Tibial nerve (tissue), 4 donors: ENCODE results near the gene COL27A1.

Experiments
- CTCF ChIP-seq, 5 experiments: fragments of 200-600 bp in 3 of 5; fragments of 450-650 bp in 2 of 5; sonication (generic) in 3 of 5; IDR thresholded peaks; one replicate each; pipeline ENCODE4 v1.5.1; 2016 to 2019; ENCODE audit warnings: antibody characterized with exemption in 5 of 5, mild to moderate bottlenecking in 3 of 5, moderate library complexity in 2 of 5
- EP300 ChIP-seq, 2 donors: sonication (generic); formaldehyde crosslinking; IDR thresholded peaks; one replicate each; pipeline ENCODE4 v1.6.1; 2017; ENCODE audit warnings: antibody characterized with exemption in 2 of 2, mild to moderate bottlenecking in 1 of 2
- POLR2A ChIP-seq, 2 donors: fragments of 450-650 bp; IDR thresholded peaks; one replicate each; pipeline ENCODE4 v1.6.1; 2017; ENCODE audit warnings: antibody characterized with exemption in 2 of 2, mild to moderate bottlenecking in 2 of 2, moderate library complexity in 2 of 2

DNA sequence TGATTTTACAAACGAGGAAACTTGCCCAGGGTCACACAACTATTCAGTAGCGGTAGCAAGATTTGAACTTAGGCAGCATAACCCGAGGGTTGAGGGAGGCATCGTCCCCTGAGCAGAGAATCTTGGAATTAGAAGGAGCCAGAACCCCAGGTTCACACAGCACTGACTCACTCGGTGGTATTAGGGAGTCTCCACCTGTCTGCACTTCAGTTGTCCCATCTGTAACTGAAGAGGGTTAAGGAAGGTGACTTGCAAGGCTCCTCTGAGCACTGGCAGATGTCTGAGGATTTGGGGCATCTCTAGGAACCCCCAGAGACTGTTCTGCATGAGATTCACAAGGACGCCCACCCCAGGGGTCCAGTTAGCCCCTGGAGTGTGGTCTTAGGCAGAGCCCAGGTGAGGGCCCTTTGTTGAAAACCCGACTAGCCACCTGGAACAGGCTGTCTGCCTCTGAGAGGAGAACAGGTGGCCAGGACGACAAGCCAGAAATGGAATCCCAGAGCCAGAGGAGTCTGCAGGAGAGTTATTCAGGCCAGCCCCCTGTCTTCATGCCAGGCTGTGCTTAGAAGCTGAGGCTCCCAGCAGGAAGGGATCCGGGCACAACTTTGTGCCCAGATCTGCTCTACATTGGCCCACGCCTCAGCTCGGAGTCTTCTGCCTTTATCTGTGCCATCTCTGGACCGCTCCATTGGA is 117.5 kb downstream of the COL27A1 start:
- TF ChIP-seq CTCF (IDR thresholded peaks at IDR 0.05) (no peak), POLR2A (IDR thresholded peaks at IDR 0.05) (no peak), EP300 (IDR thresholded peaks at IDR 0.05) (no peak)
